GM18502 (cell line): ENCODE data around the gene SMIM41.

ENCODE experiments used
- ATAC-seq: cut with Tn5 transposase; IDR thresholded peaks from one replicate; pipeline ENCODE4 v1.9.1; 2021; ENCODE audit warnings: mild to moderate bottlenecking; ENCODE audit not compliant: unreplicated experiment, poor library complexity

The SMIM41 gene

GRCh38 chr12:52119398-52120254 lies 40.1 kb downstream of the SMIM41 start:
- ATAC-seq: peak; percentile 38

- ATAC-seq: no peak
These were observed 41.7 kb downstream of the SMIM41 start for GRCh38 chr12:52120951-52121823.

DNA sequence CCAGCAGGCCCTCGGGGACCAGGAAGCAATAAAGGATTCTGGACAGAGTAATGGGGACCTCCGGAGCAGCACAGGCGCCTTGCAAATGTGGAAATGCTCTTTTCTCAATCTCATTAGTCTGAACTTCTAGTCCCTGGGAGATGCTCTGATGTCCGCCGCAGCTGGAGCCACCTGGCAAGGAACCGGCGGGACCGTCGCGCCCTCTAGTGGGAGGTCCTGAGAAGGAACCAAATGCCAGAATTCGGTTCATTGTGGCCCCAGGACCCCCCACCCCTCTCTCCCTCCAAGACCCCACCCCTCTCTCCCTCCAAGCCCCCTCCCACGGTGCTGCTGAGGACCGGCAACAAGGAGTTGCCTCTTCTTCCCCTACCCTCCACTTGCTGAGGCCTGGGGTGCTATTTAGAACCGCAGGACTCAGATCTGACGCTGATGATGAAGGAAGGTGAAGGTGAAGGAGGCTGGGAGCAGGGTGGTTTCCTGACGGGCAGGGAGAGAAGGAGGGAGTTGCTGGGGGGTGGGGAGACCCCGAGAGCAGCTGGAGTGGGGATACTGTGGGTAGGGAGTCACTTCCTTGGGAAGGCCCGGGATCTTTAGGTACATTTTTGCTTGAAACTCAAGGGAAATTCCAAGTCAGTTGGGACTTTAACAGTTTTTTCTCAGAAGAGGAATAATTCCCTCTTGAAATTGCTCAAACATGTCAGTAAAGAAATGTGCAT lies 42.5 kb downstream of the SMIM41 start:
- ATAC-seq: no peak

DNA sequence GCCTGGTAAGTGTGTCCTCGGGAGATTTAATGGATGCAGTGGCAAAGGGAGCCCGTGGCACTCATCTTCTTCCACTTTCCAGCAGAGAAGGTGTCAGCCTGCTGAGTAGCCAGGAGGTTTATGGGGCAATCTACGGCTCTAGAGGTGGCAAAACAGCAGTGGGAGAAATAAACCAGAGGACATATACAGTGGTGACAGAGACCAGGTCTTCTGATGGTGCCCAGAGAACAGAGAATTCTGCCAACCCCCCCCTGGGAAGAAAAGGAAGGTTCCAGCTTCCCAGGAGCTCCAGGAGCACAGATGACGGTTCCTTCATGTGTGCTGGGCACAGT lies 43.0 kb downstream of the SMIM41 start:
- ATAC-seq: no peak

- ATAC-seq: no peak
These were observed 43.4 kb downstream of the SMIM41 start for GRCh38 chr12:52122904-52123303.

GRCh38 chr12:52123487-52124186 lies 44.1 kb downstream of the SMIM41 start:
- no peak for ATAC-seq

DNA sequence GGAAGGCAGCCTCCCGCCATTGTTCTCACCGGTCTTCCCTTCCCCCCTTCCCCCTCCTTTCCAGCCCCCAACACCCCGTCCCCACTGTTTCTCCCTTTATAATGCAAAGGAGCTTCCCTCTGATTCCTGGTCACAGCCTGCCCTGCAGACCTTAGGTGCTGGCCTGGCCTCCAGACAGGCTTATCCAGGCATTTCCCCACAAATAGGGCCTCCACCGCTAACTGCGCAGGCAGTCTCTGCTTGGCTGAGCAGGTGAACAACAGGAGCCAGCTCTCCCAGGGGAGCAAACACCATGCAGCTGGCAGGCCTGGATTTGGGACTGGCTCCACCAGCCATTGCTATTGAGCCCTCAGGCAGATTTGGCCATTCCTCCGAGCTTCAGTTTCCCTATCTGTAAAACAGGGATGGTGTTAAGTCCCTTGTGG lies 46.0 kb downstream of the SMIM41 start:
- ATAC-seq: no peak

DNA sequence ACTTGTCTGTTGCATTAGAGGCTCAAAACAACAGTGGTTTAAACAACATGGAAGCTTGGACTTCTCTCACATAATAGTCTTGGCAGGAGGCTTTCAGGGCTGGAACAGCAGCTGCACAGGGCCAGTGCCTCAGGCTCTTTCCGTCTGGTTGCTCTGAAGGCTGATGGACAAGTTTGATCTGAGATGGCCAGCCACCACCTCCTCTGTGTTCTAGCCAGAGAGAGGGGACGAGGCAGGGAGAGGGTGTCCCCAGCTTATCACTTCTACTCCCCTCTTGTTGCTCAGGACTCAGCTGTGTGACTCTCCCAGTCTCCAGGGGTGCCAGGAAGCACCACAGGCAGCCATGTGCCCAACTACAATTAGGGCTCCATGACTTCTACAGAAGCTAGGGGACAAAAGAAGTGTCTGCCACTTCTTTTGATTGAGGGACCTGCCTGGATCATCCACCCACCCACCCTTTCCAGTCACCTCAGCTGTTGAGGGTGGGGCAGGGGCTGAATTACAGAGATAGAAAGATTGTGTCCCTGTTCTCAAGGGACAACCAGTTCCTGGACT lies 46.6 kb downstream of the SMIM41 start:
- ATAC-seq: no peak

GRCh38 chr12:52126605-52127578 lies 47.4 kb downstream of the SMIM41 start:
- no peak for ATAC-seq

- no peak for ATAC-seq
These were observed 48.4 kb downstream of the SMIM41 start for GRCh38 chr12:52127683-52128450.

DNA sequence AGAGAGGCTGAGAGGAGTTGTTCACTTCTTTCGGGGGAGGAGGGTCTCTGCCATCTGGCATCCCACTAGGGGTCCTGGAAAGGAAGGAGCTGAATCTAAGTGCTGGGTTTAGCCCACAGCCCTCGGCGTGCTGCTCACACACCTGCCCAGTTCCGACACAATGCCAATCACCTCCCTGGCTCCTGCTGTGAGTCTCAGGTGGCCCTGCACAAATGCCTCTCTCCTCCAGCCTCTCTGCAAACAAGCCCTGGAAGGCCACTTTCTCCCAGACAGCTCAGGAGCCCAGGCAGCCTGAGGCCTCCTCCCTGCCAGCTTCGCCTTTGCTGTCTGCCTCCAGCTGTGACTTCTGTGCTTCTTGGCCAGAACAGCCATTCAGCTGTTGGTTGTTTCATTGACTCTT lies 51.2 kb downstream of the SMIM41 start:
- no peak for ATAC-seq

GRCh38 chr12:52132754-52133161 lies 53.3 kb downstream of the SMIM41 start:
- no peak for ATAC-seq

DNA sequence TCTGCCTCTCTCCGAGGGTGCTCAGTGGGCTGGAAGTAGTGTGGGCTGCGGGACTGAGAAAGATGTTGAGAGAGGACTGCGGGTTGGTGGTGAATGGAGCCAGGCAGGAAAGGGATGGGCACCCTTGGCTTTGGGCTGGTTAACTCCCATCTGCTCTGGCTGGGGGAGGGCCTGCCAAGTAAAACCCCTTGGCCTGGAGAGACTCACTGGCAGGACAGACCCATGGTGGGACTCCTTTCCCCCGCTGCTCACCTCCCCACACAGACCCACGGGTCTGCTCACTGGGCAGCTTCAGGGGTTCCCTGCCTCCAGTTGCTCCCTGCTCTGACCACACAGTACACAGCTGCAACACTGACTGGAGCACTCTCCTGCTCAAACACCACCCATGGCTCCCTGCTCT lies 58.2 kb downstream of the SMIM41 start:
- ATAC-seq: no peak

- no peak for ATAC-seq
These were observed 59.6 kb downstream of the SMIM41 start for GRCh38 chr12:52139147-52139546.

DNA sequence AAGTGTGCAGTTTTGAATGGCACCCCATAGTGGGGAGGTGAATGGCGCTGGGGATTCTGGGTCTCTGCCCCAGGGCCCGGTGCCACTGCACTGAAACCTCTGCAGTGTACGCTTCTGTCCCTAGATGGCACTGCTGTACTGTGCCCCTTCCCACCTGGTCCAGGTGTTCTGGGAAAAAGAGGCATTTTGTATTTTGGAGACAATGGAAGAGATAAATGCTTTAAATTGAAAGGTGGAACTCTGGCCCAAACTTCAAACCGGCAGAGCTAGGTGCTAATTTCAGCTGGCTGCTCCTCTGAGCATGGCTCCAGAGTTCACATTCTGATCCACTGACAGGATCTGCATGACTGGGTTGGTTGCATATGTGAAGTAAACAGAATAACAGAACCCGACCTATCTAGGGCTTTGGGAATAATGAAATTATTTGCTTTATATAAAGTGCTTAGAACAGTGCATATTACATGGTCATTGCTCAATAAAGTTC lies 60.1 kb downstream of the SMIM41 start:
- no peak for ATAC-seq

GRCh38 chr12:52141306-52141705 lies 61.8 kb downstream of the SMIM41 start:
- no peak for ATAC-seq

DNA sequence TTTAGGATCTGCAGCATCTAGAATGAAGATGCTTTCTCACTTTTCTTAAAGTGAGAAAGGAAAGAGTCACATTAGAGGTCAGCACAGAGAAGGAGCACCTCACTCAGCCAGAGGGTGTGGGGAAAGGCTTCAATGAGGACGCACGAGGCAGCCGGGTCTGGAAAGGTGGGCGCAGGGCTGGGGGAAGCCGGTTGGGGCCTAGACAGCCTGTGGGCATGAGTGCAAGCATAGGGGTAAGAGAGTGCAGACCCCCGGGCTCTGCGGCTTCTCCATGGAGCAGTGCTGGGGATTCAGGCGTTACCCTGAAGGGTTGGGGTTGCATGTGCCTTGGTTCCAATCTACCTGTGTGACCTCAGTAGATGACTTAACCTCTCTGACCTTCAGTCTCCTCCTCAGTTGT lies 62.4 kb downstream of the SMIM41 start:
- ATAC-seq: no peak

DNA sequence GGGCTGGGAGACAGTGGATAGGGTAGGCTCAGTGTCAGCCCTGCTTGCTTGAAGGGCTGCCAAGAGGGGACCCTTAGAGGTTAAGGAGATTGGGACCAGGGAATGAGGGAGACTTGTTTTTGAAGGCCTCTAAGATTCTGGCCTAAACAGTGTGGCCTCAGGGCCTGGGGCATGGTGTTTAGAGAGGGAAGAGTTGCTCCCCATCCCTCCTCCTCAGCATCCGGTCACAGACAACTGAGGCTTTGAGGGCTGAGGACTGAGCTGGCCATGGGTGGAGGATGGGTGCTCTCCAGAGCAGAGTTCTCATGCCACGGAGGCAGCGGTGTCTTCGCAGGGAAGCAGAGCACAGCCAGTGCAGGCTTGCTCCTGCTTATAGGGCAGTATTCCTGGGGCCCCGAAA lies 62.9 kb downstream of the SMIM41 start:
- no peak for ATAC-seq
